Stomach (tissue), 4 donors: ENCODE data around the gene LRP6.

ENCODE experiments used
- CTCF ChIP-seq, 7 experiments: fragments of 450-650 bp in 4 of 7; fragments of 200-600 bp in 3 of 7; sonication (generic) in 3 of 7; IDR thresholded peaks; one replicate each; pipeline ENCODE4 v1.5.1; 2016 to 2019; ENCODE audit warnings: antibody characterized with exemption in 7 of 7, control low read depth in 2 of 7, mild to moderate bottlenecking in 1 of 7
- POLR2A ChIP-seq, 4 donors: fragments of 450-650 bp; IDR thresholded peaks; one replicate each; pipeline ENCODE4 v1.6.1; 2016; ENCODE audit warnings: antibody characterized with exemption in 4 of 4, control low read depth in 2 of 4, mild to moderate bottlenecking in 1 of 4, moderate library complexity in 1 of 4

DNA sequence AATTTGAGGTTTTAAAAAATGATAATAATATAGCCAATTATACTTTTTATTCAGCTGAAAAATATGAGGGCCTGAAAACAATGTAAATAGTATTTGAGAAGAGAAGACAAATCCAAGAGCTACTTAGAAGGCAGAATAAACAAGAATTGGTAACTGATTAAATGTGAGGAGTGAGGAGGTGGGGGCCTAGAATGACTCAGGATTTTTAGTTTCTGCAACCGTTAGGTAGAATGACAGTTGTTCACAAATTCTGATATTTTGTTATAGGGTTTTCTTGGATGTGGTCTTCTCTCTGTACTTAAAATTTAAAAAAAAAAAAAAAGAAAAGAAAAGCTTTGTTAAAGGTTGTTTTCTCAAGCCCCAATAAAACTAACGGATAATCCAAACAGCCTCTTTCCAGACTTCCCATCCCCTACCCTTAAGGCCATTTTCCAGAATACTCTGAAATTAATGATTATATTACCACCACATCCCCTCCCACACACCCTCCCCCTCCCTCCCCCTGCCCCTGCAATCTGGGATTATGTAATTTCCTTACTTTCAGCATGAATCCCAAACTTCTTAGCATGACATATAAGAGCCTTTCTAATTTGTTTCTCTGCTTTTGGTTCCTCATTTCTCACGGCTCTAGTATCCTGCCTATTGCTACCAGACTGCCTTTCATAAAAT, 50.4 kb downstream of the LRP6 start:
- TF ChIP-seq CTCF (IDR thresholded peaks at IDR 0.05) (no peak), POLR2A (IDR thresholded peaks at IDR 0.05) (no peak)
